HepG2 (cell line): ENCODE measurements around the gene HDDC3. TPM values are rescaled to one million over a fixed set of nuclear protein-coding genes. Genes with fewer than 3 reads are reported as not detected.

ENCODE experiments used
- ATAC-seq: fragments of 200-7000 bp; cut with Tn5 transposase; 3 replicates; pipeline ENCODE4 v1.9.1; 2020; ENCODE audit warnings: mild to moderate bottlenecking, moderate library complexity
- BruUV-seq: library from RNA; stranded (reverse); fragments of 400-500 nt; replicated peaks from 2 replicates; lab custom pipeline; 2021; lab: Mats Ljungman, UMichigan
- CTCF ChIA-PET: fragments of 300-600 bp; formaldehyde crosslinking; extraction: SDS; loops from one replicate; lab custom pipeline; 2021; ENCODE audit warnings: low total read pairs, inconsistent platforms, low intra/inter-chr PET ratio; lab: Yijun Ruan, JAX
- POLR2A ChIA-PET: fragments of 350-600 bp; sonication (Branson Sonifier 250); formaldehyde crosslinking; loops from one replicate; lab custom pipeline; 2020; ENCODE audit warnings: antibody characterized with exemption, inconsistent platforms; lab: Yijun Ruan, JAX
- DNase-seq: peaks from one replicate; pipeline ENCODE4 v3.0.0-alpha.2; 2015; ENCODE audit warnings: low spot score
- FAIRE-seq: peaks from 3 replicates; lab custom pipeline; 2011; peaks lifted over from hg19 to GRCh38; lab: Jason Lieb, UNC
- H2AFZ ChIP-seq: one replicate; pipeline ENCODE4 v1.6.1; 2011; ENCODE audit warnings: low read length, inconsistent platforms
- H3K27ac ChIP-seq: fragments of 300-600 bp; 3 replicates; pipeline ENCODE4 v1.8.0; 2011; ENCODE audit warnings: mixed run types, mild to moderate bottlenecking, mixed read lengths, low read length, inconsistent platforms; ENCODE audit not compliant: insufficient read depth; ENCODE audit errors: extremely low read length
- H3K27me3 ChIP-seq, 2 experiments: fragments of 200-600 bp in 1 of 2; 2 replicates in 1 of 2; 3 replicates in 1 of 2; pipeline versions ENCODE4 v1.6.0 to v1.8.0; 2011; ENCODE audit warnings: low read length in 2 of 2, mild to moderate bottlenecking in 2 of 2, moderate library complexity in 2 of 2, inconsistent platforms in 1 of 2; ENCODE audit not compliant: insufficient read depth in 2 of 2, control insufficient read depth in 1 of 2
- H3K36me3 ChIP-seq, 2 experiments: fragments of 200-600 bp in 1 of 2; replicated peaks in 1 of 2; 2 replicates in 1 of 2; 3 replicates in 1 of 2; pipeline versions ENCODE4 v1.5.1 to v1.8.0; 2011; ENCODE audit warnings: low read length in 2 of 2, inconsistent platforms in 1 of 2; ENCODE audit not compliant: insufficient read depth in 2 of 2, control insufficient read depth in 1 of 2
- H3K4me1 ChIP-seq: 2 replicates; pipeline ENCODE4 v1.5.1; 2012; ENCODE audit warnings: low read length, inconsistent platforms; ENCODE audit not compliant: insufficient read depth
- H3K4me2 ChIP-seq: 2 replicates; pipeline ENCODE4 v1.6.0; 2011; ENCODE audit warnings: low read depth, low read length, inconsistent platforms
- H3K4me3 ChIP-seq, 3 experiments: fragments of 200-600 bp in 1 of 3; sonication (generic), shearing (Covaris generic) in 1 of 3; replicated peaks in 1 of 3; 2 replicates each; pipeline ENCODE4 v1.5.1; 2011 to 2016; ENCODE audit warnings: low read length in 3 of 3, inconsistent platforms in 2 of 3, low read depth in 2 of 3, mild to moderate bottlenecking in 2 of 3, control low read depth in 1 of 3, mixed read lengths in 1 of 3; ENCODE audit not compliant: insufficient read depth in 1 of 3
- H3K79me2 ChIP-seq: one replicate; pipeline ENCODE4 v1.6.1; 2011; ENCODE audit warnings: low read length, inconsistent platforms; ENCODE audit not compliant: insufficient read depth
- H3K9ac ChIP-seq: 2 replicates; pipeline ENCODE4 v1.6.0; 2011; ENCODE audit warnings: mild to moderate bottlenecking, low read depth, low read length, inconsistent platforms; ENCODE audit not compliant: insufficient read depth
- H3K9me3 ChIP-seq: 2 replicates; pipeline ENCODE4 v1.5.1; 2012; ENCODE audit warnings: mild to moderate bottlenecking, low read length
- H4K20me1 ChIP-seq: 2 replicates; pipeline ENCODE4 v1.6.0; 2011; ENCODE audit warnings: inconsistent platforms, mild to moderate bottlenecking, low read length, moderate library complexity; ENCODE audit not compliant: insufficient read depth
- ARNT2 ChIP-seq: sonication (generic); formaldehyde crosslinking; IDR thresholded peaks from 2 replicates; pipeline ENCODE4 v1.8.0; 2022; ENCODE audit warnings: mild to moderate bottlenecking, low read depth, missing genetic modification reagents, moderate library complexity
- CENPBD1 ChIP-seq: sonication (generic); formaldehyde crosslinking; IDR thresholded peaks from 2 replicates; pipeline ENCODE4 v1.8.0; 2022; ENCODE audit warnings: missing genetic modification reagents, low read depth, mild to moderate bottlenecking, borderline replicate concordance
- KDM2A ChIP-seq: sonication (generic); formaldehyde crosslinking; IDR thresholded peaks from 2 replicates; pipeline ENCODE4 v1.4.0; 2020; ENCODE audit warnings: low read depth, missing genetic modification reagents, borderline replicate concordance
- KLF15 ChIP-seq: sonication (generic); formaldehyde crosslinking; IDR thresholded peaks from 2 replicates; pipeline ENCODE4 v1.8.1; 2023; ENCODE audit warnings: borderline replicate concordance, mild to moderate bottlenecking, inconsistent platforms, missing genetic modification reagents, mixed read lengths
- KLF9 ChIP-seq: IDR thresholded peaks from 2 replicates; pipeline ENCODE4 v1.6.1; 2016; ENCODE audit warnings: low read depth
- MYC ChIP-seq: sonication (generic); formaldehyde crosslinking; IDR thresholded peaks from 2 replicates; pipeline ENCODE4 v1.9.0; 2021; ENCODE audit warnings: missing genetic modification reagents, borderline replicate concordance
- NBN ChIP-seq: fragments of 450-650 bp; conservative IDR thresholded peaks from 2 replicates; pipeline ENCODE4 v1.6.1; 2017
- PAWR ChIP-seq: sonication (generic); formaldehyde crosslinking; IDR thresholded peaks from 2 replicates; pipeline ENCODE4 v1.4.0; 2020; ENCODE audit warnings: missing genetic modification reagents, mild to moderate bottlenecking, borderline replicate concordance
- PPARG ChIP-seq: conservative IDR thresholded peaks from 2 replicates; pipeline ENCODE4 v1.6.1; 2016; ENCODE audit warnings: missing biosample characterization, missing genetic modification reagents
- STAT6 ChIP-seq: sonication (generic); formaldehyde crosslinking; IDR thresholded peaks from 2 replicates; pipeline ENCODE4 v1.4.0; 2020; ENCODE audit warnings: missing genetic modification reagents, mild to moderate bottlenecking, borderline replicate concordance
- ZFX ChIP-seq: sonication (generic); formaldehyde crosslinking; IDR thresholded peaks from 2 replicates; pipeline ENCODE4 v1.4.0; 2020; ENCODE audit warnings: mild to moderate bottlenecking, low read depth, missing genetic modification reagents, moderate library complexity
- ZMAT5 ChIP-seq: sonication (generic); formaldehyde crosslinking; IDR thresholded peaks from 2 replicates; pipeline ENCODE4 v1.5.0; 2020; ENCODE audit warnings: mild to moderate bottlenecking, low read depth, missing genetic modification reagents, borderline replicate concordance
- ZNF281 ChIP-seq: sonication (generic); formaldehyde crosslinking; IDR thresholded peaks from 2 replicates; pipeline ENCODE4 v1.4.0; 2020; ENCODE audit warnings: missing genetic modification reagents, borderline replicate concordance
- ZNF691 ChIP-seq: sonication (generic); formaldehyde crosslinking; IDR thresholded peaks from 2 replicates; pipeline ENCODE4 v1.4.0; 2020; ENCODE audit warnings: missing genetic modification reagents, low read depth, mild to moderate bottlenecking, borderline replicate concordance
- ZNF713 ChIP-seq: sonication (generic); formaldehyde crosslinking; IDR thresholded peaks from 2 replicates; pipeline ENCODE4 v1.4.0; 2020; ENCODE audit warnings: mild to moderate bottlenecking, missing genetic modification reagents
- ZSCAN21 ChIP-seq: sonication (generic); formaldehyde crosslinking; IDR thresholded peaks from 2 replicates; pipeline ENCODE4 v1.8.0; 2022; ENCODE audit warnings: mild to moderate bottlenecking, missing genetic modification reagents, moderate library complexity, borderline replicate concordance
- WGBS: methylation state at CpG from one replicate; pipeline ENCODE4 v1.1.6; 2017; ENCODE audit warnings: low lambda C conversion rate; 5-methylcytosine and 5-hydroxymethylcytosine counted together
- in situ Hi-C: cut with HindIII; loops from 2 replicates; pipeline ENCODE4 v1.10.0; 2017; ENCODE audit warnings: low pct_unique_long_range_greater_than_20kb; ENCODE audit not compliant: extremely low pct_ligation_motif_present
- intact Hi-C: fragments of 100-400 bp; cut with micrococcal nuclease; formaldehyde crosslinking; loops from one replicate; pipeline ENCODE4 v1.10.0; 2022; ENCODE audit not compliant: unreplicated experiment
- polyA plus RNA-seq, 8 experiments: library from polyadenylated mRNA; depleted of rRNA in 3 of 8; stranded (reverse) in 7 of 8; unstranded in 1 of 8; fragments of >200 nt; fragmentation: Illumina TruSeq in 4 of 8; extraction: Trizol in 4 of 8; gene quantifications; 2 replicates each; pipeline versions ENCODE4 v1.2.1 to v1.2.3, GENCODE V29; 2011 to 2016; ENCODE audit warnings: low read depth in 4 of 8, missing spikeins in 1 of 8, mixed read lengths in 1 of 8; ENCODE audit not compliant: insufficient read depth in 1 of 8
- total RNA-seq, 5 experiments: library from RNA; depleted of rRNA; stranded (reverse); fragments of >200 nt; fragmentation: Illumina TruSeq; extraction: Trizol; gene quantifications; 2 replicates each; pipeline ENCODE4 v1.2.3, GENCODE V29; 2016; ENCODE audit warnings: low read depth in 1 of 5

HDDC3 gene
- total and polyA plus RNA-seq, 2 of the 13 experiments (the other 11 are each of a cell fraction or from before 2014, with no cell fraction given): 18.7 to 28.3 TPM

- no TSS peak for BruUV-seq
- H3K79me2 ChIP-seq: no peaks in the 10 kb centered on the region
- ATAC-seq: no peak
Observed at GRCh38 chr15:90941038-90941437, 8.7 kb upstream of the HDDC3 start.

More at GRCh38 chr15:90941038-90941437, 8.7 kb upstream of the HDDC3 start:
- Histone ChIP-seq H3K4me2 (no peak overlapping the region), H3K27ac (no peak overlapping the region), H3K9ac (no peak overlapping the region), H3K4me3 (no peak overlapping the region), H4K20me1 (no peaks in the 10 kb centered on the region), H3K9me3 (no peaks in the 10 kb centered on the region), H3K36me3 (peaks cover 23 to 47% of the 10 kb centered on the region in 2 experiments; a peak in 4 of 5 replicates), H3K4me1 (peaks cover 10% of the 10 kb centered on the region), H3K27me3 (no peaks in the 10 kb centered on the region), H2AFZ (no peak overlapping the region)
- no CpG with 5 or more reads among the region's 4 CpGs for WGBS
- no peak for DNase-seq
- intact Hi-C loops: no loop called here
- ChIA-PET POLR2A (interaction anchor here (1.6 kb wide), 1 partner anchor 10 kb away, joined by 5 read pairs; no protein-coding TSS in a partner anchor), CTCF (no interaction called here)
- no peak for FAIRE-seq
- in situ Hi-C loops: loop anchor here (25.0 kb wide), 1 partner anchor 321 kb away; no protein-coding TSS in a partner anchor
- no peak for TF ChIP-seq KLF15 (CRISPR knock-in tag)
- TF ChIP-seq PPARG (CRISPR knock-in tag): no peak
- no peak for TF ChIP-seq STAT6 (CRISPR knock-in tag)
- TF ChIP-seq ZMAT5 (CRISPR knock-in tag): no peak
- no peak for TF ChIP-seq KLF9 (CRISPR knock-in tag)
- no peak for TF ChIP-seq CENPBD1
- no peak for TF ChIP-seq NBN
- no peak for TF ChIP-seq PAWR (CRISPR knock-in tag)
- no peak for TF ChIP-seq ZNF281 (CRISPR knock-in tag)
- no peak for TF ChIP-seq ARNT2 (CRISPR knock-in tag)
- TF ChIP-seq KDM2A (CRISPR knock-in tag): no peak
- no peak for TF ChIP-seq ZFX (CRISPR knock-in tag)
- TF ChIP-seq ZNF691 (CRISPR knock-in tag): no peak
- TF ChIP-seq ZSCAN21 (CRISPR knock-in tag): no peak
- TF ChIP-seq MYC: no peak
- no peak for TF ChIP-seq ZNF713 (CRISPR knock-in tag)
